HG03442 (cell line): ENCODE data around the gene MAPK10.
"Not testable (repeated sequence)": the region's sequence is repeated elsewhere in the genome, so short reads cannot be mapped to it uniquely, and the experiment has no call there.

ENCODE experiments used
- ATAC-seq: cut with Tn5 transposase; IDR thresholded peaks from one replicate; pipeline ENCODE4 v1.9.1; 2021; ENCODE audit warnings: mild to moderate bottlenecking, moderate library complexity; ENCODE audit not compliant: unreplicated experiment

MAPK10 gene

DNA sequence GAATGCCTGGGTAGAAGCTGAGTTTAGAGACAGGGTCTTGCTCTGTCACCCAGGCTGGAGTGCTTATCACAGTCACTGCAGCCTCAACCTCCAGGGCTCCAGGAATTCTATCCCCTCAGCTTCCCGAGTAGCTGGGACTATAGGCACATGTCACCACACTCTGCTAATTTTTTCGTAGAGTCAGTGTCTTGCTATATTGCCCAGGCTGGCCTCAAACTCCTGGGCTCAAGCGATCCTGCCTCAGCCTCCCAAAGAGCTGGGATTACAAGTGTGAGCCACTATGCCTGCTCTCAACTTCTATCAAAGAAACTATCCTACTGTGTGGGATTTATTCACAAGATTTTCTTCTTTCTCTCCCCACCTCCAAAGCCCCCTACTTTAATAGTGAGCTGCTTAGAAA is 15.7 kb downstream of the MAPK10 start:
- ATAC-seq: no peak

DNA sequence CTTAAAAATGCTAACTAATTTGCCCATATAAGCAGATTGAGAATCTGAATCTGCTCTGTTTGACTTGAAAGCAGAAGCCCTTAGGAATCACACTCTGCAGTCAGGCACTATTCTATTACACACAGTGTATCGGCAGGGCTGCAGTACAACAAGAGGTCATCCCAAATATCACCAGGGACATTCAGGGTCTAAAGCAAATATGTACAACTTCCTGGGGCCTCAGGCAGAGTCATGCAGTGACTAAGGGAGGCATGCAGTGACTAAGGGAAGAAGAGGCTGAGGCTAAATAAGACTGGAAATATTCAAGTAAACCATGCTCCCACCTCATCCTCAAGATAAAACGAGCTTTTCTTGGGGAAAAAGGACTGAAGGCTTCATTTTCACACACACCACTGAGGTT is 20.9 kb downstream of the MAPK10 start:
- ATAC-seq: no peak

DNA sequence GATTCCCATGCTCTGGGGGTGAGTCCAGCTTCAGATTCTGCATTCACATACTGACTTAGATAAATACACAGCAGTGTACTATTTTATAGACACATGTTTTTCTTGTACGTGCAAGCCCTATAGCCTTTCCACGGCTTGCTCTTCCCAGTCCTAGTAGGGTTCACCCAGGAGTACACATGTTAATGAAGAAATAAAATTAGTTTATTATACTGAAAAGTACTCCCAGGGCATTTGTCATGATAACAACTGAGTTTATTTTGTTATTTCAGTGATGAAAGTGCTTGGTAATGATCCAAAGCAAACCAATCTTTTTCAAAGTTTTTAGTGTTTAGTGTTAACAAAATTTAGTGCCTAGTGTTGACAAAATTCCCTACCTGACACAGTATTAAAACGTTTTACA is 21.3 kb downstream of the MAPK10 start:
- no peak for ATAC-seq

DNA sequence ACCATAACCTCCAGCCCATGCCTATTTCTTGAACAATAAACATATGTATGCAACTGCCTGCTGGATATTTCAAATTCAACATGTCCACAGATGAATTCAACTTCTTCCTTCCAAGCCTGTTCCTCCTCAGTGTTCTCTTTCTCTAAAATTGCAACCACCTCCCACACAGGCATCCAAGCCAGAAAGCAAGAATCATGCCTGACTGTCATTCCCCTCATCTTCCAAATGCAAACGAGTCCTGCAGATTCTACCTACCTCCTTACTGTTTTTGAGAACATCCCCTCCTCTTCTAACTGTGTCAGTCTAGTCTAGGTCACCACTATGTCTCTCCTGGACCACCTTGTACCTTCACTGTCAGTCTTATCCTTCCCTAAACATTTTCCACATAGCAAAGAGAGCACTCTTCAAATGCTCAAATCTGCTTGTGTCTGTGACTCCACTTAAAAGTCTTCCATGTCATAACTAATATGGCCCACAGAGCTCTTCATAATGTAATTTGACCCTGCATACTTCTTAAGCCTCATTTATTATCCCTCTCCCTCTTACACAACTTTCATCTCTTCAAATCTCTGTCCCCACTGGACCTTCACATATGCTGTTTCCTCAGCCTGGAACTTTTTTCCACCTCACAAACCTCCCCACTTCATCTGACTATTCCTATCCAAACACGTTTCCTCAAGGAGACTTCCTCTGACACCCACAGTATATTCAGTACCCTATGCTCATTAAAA is 25.7 kb downstream of the MAPK10 start:
- no peak for ATAC-seq

GRCh38 chr4:86333236-86333635 is 26.6 kb downstream of the MAPK10 start:
- ATAC-seq: no peak

DNA sequence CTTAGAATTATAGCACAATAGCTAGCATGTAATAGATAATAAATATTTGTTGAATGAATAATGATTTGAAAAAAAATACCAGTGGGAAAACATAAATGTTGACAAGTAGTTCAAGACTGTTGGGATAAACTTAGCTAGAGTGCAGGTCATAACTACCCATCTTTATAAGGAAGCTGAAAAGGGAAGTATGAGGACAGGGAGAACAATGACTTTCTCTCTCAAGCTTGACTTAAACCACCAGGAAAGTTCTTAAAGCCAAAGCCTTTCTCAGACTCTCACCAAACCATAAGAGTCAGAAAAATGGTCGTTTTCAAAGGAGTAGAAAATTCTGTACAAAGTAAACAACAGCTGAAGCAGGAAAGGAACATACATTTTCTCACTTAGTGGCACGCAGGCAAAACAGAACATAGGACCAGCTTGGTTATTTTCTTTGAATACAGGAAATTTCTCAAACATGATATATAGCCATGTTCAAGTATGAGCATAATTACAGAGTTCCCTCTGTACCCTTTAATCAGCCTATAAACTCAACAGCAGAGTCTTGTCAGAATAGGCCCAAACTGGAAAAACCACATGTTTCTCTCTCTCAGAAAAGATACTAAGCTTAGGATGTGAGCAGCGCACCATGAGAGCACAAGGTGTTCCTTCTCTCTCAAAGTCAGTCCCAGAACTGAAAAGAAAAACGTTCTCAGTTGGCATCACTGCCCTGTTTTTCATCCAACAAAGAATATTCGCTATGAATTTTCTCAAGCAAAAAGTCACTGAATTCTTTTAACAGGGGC is 28.7 kb downstream of the MAPK10 start:
- no peak for ATAC-seq

GRCh38 chr4:86330411-86330810 is 29.4 kb downstream of the MAPK10 start:
- ATAC-seq: not testable (repeated sequence)

- ATAC-seq: no peak
These were observed 30.4 kb downstream of the MAPK10 start for GRCh38 chr4:86329431-86329830.

DNA sequence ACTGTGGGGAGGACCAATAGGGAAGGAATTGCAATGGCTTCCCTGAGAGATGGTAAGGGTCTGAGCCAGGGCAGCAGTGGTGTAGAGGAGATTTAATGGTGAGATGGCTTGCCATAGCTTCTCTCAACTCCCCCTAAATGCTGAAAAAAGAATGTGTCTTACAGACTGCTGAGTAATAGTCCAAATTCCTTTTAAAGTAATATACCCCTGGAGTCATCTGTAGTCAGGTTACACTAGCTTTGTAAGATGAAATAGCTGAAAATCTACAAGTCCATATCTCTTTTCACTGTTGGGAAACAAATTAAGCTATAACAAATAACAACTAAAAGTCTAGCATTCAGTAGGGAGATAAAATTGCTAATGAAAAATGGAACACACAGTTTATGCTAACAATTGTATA is 33.5 kb downstream of the MAPK10 start:
- no peak for ATAC-seq

DNA sequence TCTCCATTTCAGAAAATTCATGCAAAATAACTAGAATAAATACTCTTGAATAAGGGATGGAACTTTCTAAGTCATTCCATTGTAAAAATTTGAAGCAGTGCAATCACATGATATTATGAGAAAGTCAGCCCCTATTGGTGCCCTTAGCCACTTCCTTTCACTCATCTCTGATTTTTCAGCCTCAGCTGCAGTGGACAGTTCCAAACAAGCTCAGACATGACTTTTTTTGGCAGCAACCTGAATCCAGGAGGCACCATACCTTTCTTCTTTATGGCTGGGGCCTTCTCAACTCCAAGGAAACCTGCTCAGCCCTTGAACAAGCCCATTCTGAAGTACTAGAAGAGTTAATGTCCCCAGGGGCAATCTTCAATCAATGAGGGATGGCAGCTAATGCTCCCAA is 40.5 kb downstream of the MAPK10 start:
- ATAC-seq: no peak

DNA sequence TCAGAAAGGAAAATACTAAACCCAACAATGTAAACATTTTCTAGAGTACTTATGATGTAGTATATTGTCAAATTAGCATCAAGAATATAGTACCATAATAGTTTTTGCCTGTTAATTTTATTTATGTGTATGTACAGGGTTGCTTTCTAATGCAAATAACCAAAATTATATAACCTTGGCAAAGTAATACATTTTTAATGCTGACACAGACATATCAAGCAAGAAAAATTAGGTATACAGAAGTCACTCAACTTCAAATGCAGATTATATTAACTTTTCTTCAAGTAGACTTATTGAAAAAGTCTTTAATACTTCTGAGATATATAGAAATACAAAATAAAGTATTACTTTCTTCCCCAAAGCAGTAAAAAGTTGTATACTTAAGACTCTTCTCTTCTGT is 44.3 kb downstream of the MAPK10 start:
- no peak for ATAC-seq

GRCh38 chr4:86313656-86314055 is 46.2 kb downstream of the MAPK10 start:
- ATAC-seq: no peak

DNA sequence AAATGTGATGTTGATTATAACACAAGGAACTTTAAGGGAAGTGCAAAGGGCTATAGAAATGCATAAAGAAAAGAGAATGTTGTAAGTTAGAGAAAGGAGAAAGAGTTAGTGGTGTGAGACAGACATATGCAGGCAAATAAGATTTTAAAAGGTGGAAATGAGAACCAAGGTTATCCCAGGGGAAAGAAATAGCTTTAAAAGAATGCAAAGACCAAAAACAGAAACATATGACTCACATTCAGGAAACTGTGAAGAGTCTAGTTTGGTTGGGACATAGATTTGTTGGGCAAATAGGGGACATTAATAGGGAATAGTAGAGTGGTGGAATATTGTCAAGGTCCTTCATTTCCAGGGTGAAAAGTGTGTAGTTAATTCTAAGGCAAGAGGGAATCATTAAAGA is 52.4 kb downstream of the MAPK10 start:
- no peak for ATAC-seq

GRCh38 chr4:86306816-86307215 is 53.0 kb downstream of the MAPK10 start:
- no peak for ATAC-seq

- ATAC-seq: no peak
These were observed 57.0 kb downstream of the MAPK10 start for GRCh38 chr4:86302830-86303229.

- ATAC-seq: no peak
These were observed 57.6 kb downstream of the MAPK10 start for GRCh38 chr4:86302251-86302650.

- no peak for ATAC-seq
These were observed 59.3 kb downstream of the MAPK10 start for GRCh38 chr4:86300516-86300915.

DNA sequence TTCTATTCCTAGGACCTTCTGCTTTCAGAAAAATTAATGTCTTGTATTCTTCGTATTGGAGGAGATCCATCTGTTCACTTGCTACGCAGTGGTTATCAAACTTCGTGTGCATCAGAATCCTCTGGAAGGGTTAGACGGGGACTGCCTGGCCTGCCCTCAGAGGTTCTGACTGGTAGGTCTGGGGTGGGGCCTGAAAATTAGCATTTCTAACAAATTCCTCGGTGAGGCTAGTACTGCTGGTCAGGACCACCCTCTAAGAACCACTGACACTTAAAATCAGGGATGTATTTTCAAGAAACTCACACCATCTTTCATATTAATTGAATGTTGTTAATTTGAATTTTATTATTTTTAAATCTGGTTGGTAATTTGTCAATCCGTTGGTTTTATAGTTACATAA is 63.0 kb downstream of the MAPK10 start:
- ATAC-seq: no peak

- peak; percentile 62 for ATAC-seq
These were observed 65.0 kb downstream of the MAPK10 start for GRCh38 chr4:86294883-86295282.

DNA sequence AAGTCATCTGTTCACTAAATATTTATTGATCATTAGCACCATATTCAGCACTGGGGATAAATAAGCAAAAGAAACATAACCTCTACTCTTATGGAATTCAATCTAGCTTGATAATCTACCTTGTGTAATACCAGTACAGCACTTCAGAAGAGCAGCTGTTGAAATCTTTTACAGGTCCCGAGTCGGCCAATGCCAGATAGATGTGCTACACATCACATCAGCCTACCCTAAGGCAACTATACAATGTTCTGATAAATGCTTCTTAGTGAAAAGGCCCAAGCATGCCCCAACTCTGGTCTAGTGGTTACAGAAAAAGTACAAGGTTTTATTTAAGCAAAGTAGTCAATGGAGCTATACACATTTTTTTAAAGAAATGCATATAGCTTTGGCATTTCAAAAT is 68.7 kb downstream of the MAPK10 start:
- ATAC-seq: no peak

DNA sequence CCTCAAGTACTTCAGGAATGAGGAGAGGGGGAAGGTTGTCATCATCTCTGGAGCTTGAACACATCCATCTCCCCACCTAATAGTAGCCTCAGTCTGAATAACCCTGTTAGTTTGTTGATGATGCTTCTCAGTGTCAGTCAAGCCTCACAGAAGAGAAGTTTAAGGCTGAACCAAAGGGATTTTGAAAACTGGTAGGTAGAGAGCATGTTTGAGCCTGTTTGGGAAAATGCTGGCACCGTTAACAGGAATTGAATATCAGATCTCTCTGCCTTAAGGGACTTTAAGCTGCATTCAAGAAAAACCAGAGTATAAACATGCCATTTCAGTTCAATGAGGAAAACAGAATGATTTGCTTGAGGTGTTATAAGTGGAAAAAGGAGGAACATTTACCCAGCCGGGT is 73.1 kb downstream of the MAPK10 start:
- no peak for ATAC-seq

GRCh38 chr4:86283371-86283770 is 76.5 kb downstream of the MAPK10 start:
- no peak for ATAC-seq

DNA sequence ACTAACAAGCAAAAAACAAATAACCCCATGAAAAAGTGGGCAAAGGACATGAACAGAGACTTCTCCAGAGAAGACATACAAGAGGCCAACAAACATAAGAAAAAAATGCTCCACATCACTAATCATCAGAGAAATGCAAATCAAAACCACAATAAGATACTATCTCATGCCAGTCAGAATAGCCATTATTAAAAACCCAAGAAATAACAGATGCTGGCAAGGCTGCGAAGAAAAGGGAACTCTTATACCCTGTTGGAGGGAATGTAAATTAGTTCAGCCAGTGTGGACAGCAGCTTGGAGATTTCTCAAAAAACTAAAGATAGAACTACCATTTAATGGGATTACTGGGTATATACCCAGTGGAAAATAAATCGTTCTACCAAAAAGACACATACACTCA is 79.6 kb downstream of the MAPK10 start:
- ATAC-seq: no peak
